ENCODE results near the gene PCLO.

The PCLO gene

DNA sequence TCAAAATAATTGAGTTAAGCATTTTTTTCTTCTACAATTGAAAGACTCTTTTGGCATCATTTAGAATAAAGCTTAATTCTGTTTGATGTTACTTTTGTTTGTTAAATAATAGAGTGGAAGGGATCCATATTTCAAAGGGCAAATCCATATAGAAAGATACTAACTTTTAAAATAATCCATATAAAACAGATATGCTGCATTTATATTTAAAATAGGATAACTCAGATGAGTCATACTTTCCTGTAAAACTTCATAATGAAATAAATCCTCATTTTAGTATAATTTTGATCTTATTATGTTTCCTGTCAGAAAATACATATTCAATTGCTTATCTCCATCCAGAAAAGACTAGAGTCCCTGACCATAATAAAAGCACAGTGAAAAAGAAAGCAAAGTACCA is 323.6 kb downstream of the PCLO start:
- no peaks in the 10 kb centered on the region for H3K27me3 ChIP-seq (ENCODE audit: control insufficient read depth, insufficient read depth, low read length)
- no peak overlapping the region for H3K27ac ChIP-seq (ENCODE audit: low read depth, low read length)
- no peak overlapping the region for H3K9ac ChIP-seq (ENCODE audit: low read length)
- H3K4me1 ChIP-seq (ENCODE audit: control insufficient read depth, insufficient read depth, low read length), result no peaks in the 10 kb centered on the region
- no peaks in the 10 kb centered on the region for H3K36me3 ChIP-seq (ENCODE audit: control insufficient read depth, insufficient read depth, low read length)
- no peak overlapping the region for H3K4me3 ChIP-seq (ENCODE audit: low read length)

GRCh38 chr7:82838314-82838713 is 324.4 kb downstream of the PCLO start:
- no peak overlapping the region for H3K9ac ChIP-seq (ENCODE audit: low read length)
- no peak overlapping the region for H3K4me3 ChIP-seq (ENCODE audit: low read length)
- no peaks in the 10 kb centered on the region for H3K27me3 ChIP-seq (ENCODE audit: control insufficient read depth, insufficient read depth, low read length)
- H3K36me3 ChIP-seq (ENCODE audit: control insufficient read depth, insufficient read depth, low read length), result no peaks in the 10 kb centered on the region
- no peaks in the 10 kb centered on the region for H3K4me1 ChIP-seq (ENCODE audit: control insufficient read depth, insufficient read depth, low read length)
- no peak overlapping the region for H3K27ac ChIP-seq (ENCODE audit: low read depth, low read length)

- no peak overlapping the region for H3K9ac ChIP-seq (ENCODE audit: low read length)
- H3K36me3 ChIP-seq (ENCODE audit: control insufficient read depth, insufficient read depth, low read length), result no peaks in the 10 kb centered on the region
- no peak overlapping the region for H3K4me3 ChIP-seq (ENCODE audit: low read length)
- no peaks in the 10 kb centered on the region for H3K27me3 ChIP-seq (ENCODE audit: control insufficient read depth, insufficient read depth, low read length)
- no peaks in the 10 kb centered on the region for H3K4me1 ChIP-seq (ENCODE audit: control insufficient read depth, insufficient read depth, low read length)
- no peak overlapping the region for H3K27ac ChIP-seq (ENCODE audit: low read depth, low read length)
Measured at GRCh38 chr7:82823073-82823472, 339.6 kb downstream of the PCLO start.

- no peaks in the 10 kb centered on the region for H3K27me3 ChIP-seq (ENCODE audit: control insufficient read depth, insufficient read depth, low read length)
- no peak overlapping the region for H3K9ac ChIP-seq (ENCODE audit: low read length)
- no peak overlapping the region for H3K4me3 ChIP-seq (ENCODE audit: low read length)
- no peaks in the 10 kb centered on the region for H3K36me3 ChIP-seq (ENCODE audit: control insufficient read depth, insufficient read depth, low read length)
- no peaks in the 10 kb centered on the region for H3K4me1 ChIP-seq (ENCODE audit: control insufficient read depth, insufficient read depth, low read length)
- H3K27ac ChIP-seq (ENCODE audit: low read depth, low read length), result no peak overlapping the region
Measured at GRCh38 chr7:82821037-82821436, 341.6 kb downstream of the PCLO start.

DNA sequence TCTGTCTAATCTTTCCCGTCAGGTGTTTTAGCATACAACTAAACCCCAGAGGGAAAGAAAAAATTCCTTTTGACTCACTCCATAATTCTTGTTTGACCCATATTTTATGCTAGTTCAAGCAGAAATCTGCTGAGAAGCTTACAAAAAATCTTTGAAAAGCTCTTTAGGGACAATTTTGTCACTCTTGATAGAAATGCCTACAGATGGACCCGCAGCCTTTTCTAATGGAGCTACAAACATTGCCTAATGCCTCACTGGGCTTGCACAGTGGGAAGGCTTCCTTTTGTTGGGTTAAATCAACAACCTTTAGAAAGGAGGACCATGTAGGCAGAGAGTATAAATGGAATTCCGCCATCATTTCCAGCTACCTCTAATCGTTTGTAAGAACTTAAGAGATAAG is 344.5 kb downstream of the PCLO start:
- Histone ChIP-seq H3K9ac (ENCODE audit: low read length) (no peak overlapping the region), H3K27ac (ENCODE audit: low read depth, low read length) (no peak overlapping the region), H3K36me3 (ENCODE audit: control insufficient read depth, insufficient read depth, low read length) (no peaks in the 10 kb centered on the region)

GRCh38 chr7:82816272-82816671 is 346.4 kb downstream of the PCLO start:
- no peaks in the 10 kb centered on the region for H3K27me3 ChIP-seq (ENCODE audit: control insufficient read depth, insufficient read depth, low read length)
- no peaks in the 10 kb centered on the region for H3K4me1 ChIP-seq (ENCODE audit: control insufficient read depth, insufficient read depth, low read length)
- H3K4me3 ChIP-seq (ENCODE audit: low read length), result no peak overlapping the region

More for the DNA sequence above, 344.5 kb downstream of the PCLO start:
- Histone ChIP-seq H3K4me3 (ENCODE audit: low read length) (no peak overlapping the region), H3K27me3 (ENCODE audit: control insufficient read depth, insufficient read depth, low read length) (no peaks in the 10 kb centered on the region), H3K4me1 (ENCODE audit: control insufficient read depth, insufficient read depth, low read length) (no peaks in the 10 kb centered on the region)

GRCh38 chr7:82810558-82811259 is 352.0 kb downstream of the PCLO start:
- Histone ChIP-seq H3K4me3 (ENCODE audit: low read length) (no peak overlapping the region), H3K4me1 (ENCODE audit: control insufficient read depth, insufficient read depth, low read length) (no peaks in the 10 kb centered on the region), H3K36me3 (ENCODE audit: control insufficient read depth, insufficient read depth, low read length) (no peaks in the 10 kb centered on the region), H3K9ac (ENCODE audit: low read length) (no peak overlapping the region), H3K27ac (ENCODE audit: low read depth, low read length) (no peak overlapping the region), H3K27me3 (ENCODE audit: control insufficient read depth, insufficient read depth, low read length) (no peaks in the 10 kb centered on the region)

More at GRCh38 chr7:82816272-82816671, 346.4 kb downstream of the PCLO start:
- Histone ChIP-seq H3K9ac (ENCODE audit: low read length) (no peak overlapping the region), H3K27ac (ENCODE audit: low read depth, low read length) (no peak overlapping the region), H3K36me3 (ENCODE audit: control insufficient read depth, insufficient read depth, low read length) (no peaks in the 10 kb centered on the region)

GRCh38 chr7:82808633-82809032 is 354.1 kb downstream of the PCLO start:
- H3K27ac ChIP-seq (ENCODE audit: low read depth, low read length), result no peak overlapping the region
- no peak overlapping the region for H3K4me3 ChIP-seq (ENCODE audit: low read length)
- H3K36me3 ChIP-seq (ENCODE audit: control insufficient read depth, insufficient read depth, low read length), result no peaks in the 10 kb centered on the region
- H3K9ac ChIP-seq (ENCODE audit: low read length), result no peak overlapping the region
- no peaks in the 10 kb centered on the region for H3K4me1 ChIP-seq (ENCODE audit: control insufficient read depth, insufficient read depth, low read length)
- no peaks in the 10 kb centered on the region for H3K27me3 ChIP-seq (ENCODE audit: control insufficient read depth, insufficient read depth, low read length)

DNA sequence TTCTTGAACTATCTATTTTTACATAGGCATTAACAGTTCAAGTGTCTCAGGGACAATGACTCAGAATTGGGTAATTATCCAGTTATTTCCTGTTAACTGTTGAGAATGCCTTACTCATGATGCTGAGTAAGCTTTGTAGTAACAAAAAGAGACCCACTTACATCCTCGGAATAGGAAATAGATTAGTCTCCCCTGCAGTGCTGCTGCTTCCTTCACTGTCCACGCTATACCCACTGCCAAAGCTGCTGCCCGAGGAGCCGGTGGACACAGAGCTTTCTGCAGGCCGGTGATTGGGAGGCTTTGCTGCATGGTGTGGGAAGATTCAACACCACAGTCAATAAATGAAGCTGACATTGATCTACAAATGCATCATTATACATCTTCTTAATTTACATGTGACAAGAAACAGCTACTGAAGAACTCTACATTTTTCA is 357.1 kb downstream of the PCLO start:
- Histone ChIP-seq H3K27me3 (ENCODE audit: control insufficient read depth, insufficient read depth, low read length) (no peaks in the 10 kb centered on the region), H3K27ac (ENCODE audit: low read depth, low read length) (no peak overlapping the region), H3K4me1 (ENCODE audit: control insufficient read depth, insufficient read depth, low read length) (no peaks in the 10 kb centered on the region), H3K36me3 (ENCODE audit: control insufficient read depth, insufficient read depth, low read length) (no peaks in the 10 kb centered on the region), H3K4me3 (ENCODE audit: low read length) (no peak overlapping the region), H3K9ac (ENCODE audit: low read length) (no peak overlapping the region)

GRCh38 chr7:82803411-82803810 is 359.3 kb downstream of the PCLO start:
- no peak overlapping the region for H3K27ac ChIP-seq (ENCODE audit: low read depth, low read length)
- no peaks in the 10 kb centered on the region for H3K27me3 ChIP-seq (ENCODE audit: control insufficient read depth, insufficient read depth, low read length)
- H3K4me1 ChIP-seq (ENCODE audit: control insufficient read depth, insufficient read depth, low read length), result no peaks in the 10 kb centered on the region
- H3K9ac ChIP-seq (ENCODE audit: low read length), result no peak overlapping the region
- H3K4me3 ChIP-seq (ENCODE audit: low read length), result no peak overlapping the region
- H3K36me3 ChIP-seq (ENCODE audit: control insufficient read depth, insufficient read depth, low read length), result no peaks in the 10 kb centered on the region

- H3K27ac ChIP-seq (ENCODE audit: low read depth, low read length), result no peak overlapping the region
- H3K36me3 ChIP-seq (ENCODE audit: control insufficient read depth, insufficient read depth, low read length), result no peaks in the 10 kb centered on the region
- no peaks in the 10 kb centered on the region for H3K4me1 ChIP-seq (ENCODE audit: control insufficient read depth, insufficient read depth, low read length)
- no peak overlapping the region for H3K9ac ChIP-seq (ENCODE audit: low read length)
- H3K27me3 ChIP-seq (ENCODE audit: control insufficient read depth, insufficient read depth, low read length), result no peaks in the 10 kb centered on the region
- H3K4me3 ChIP-seq (ENCODE audit: low read length), result no peak overlapping the region
Measured at GRCh38 chr7:82789883-82790609, 372.6 kb downstream of the PCLO start.

DNA sequence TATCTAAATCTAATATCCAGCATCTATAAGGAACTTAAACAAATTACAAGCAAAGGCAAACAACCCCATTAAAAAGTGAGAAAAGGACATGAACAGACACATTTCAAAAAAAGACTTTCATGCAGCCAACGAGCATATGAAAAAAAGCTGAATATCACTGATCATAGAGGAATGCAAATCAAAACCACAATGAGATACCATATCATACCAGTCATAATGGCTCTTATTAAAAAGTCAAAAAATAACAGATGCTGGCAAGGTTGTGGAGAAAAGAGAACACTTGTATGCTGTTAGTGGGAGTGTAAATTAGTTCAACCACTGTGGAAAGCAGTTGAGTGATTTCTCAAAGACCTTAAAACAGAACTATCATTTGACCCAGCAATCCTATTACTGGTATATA is 384.7 kb downstream of the PCLO start:
- Histone ChIP-seq H3K4me1 (ENCODE audit: control insufficient read depth, insufficient read depth, low read length) (no peaks in the 10 kb centered on the region), H3K4me3 (ENCODE audit: low read length) (no peak overlapping the region), H3K9ac (ENCODE audit: low read length) (no peak overlapping the region), H3K36me3 (ENCODE audit: control insufficient read depth, insufficient read depth, low read length) (no peaks in the 10 kb centered on the region), H3K27ac (ENCODE audit: low read depth, low read length) (no peak overlapping the region), H3K27me3 (ENCODE audit: control insufficient read depth, insufficient read depth, low read length) (no peaks in the 10 kb centered on the region)

GRCh38 chr7:82762880-82763279 is 399.8 kb downstream of the PCLO start:
- Histone ChIP-seq H3K4me3 (ENCODE audit: low read length) (no peak overlapping the region), H3K36me3 (ENCODE audit: control insufficient read depth, insufficient read depth, low read length) (no peaks in the 10 kb centered on the region), H3K27me3 (ENCODE audit: control insufficient read depth, insufficient read depth, low read length) (no peaks in the 10 kb centered on the region), H3K9ac (ENCODE audit: low read length) (no peak overlapping the region), H3K27ac (ENCODE audit: low read depth, low read length) (no peak overlapping the region), H3K4me1 (ENCODE audit: control insufficient read depth, insufficient read depth, low read length) (no peaks in the 10 kb centered on the region)
